ENCODE results near the gene ANKRD40. TPM values are rescaled to one million over a fixed set of nuclear protein-coding genes. Genes with fewer than 3 reads are reported as not detected.

ANKRD40 gene
- total and polyA plus RNA-seq, 3 experiments from 2014 or later = 6.6 to 48.5 (median 48.2) TPM

DNA sequence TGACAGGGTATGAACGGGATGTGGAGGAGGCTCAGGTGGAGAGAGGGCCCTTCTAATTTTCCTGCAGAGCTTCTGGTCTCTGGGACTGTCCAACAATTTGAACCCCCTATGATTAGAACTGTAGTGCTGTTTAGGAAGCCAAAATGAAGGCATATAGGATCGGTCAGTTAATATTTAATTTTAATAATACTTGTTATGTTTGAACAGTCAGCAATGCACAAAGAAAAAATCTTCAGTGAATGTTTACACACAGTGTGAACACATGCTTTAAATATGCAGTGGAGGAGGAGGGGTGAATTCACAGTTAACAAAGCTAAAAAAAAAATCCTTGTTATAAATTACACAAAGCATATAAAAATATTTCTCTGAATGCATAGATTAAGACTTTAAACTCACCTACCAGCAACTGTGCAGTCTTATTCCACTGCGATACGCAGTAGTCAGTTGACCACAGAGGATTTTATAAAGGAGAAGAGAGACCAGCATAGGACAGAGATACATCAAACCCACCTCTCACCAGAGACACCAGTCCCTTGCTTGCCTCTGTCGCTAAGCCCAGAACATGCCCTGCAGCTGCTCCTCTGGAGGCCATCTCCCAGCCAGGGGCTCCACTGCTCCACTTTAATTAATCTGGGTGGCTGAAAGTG is 14.6 kb downstream of the ANKRD40 start:
- no peak overlapping the region for H3K4me3 Mint-ChIP-seq
- peaks cover 3 to 12% (median 3%) of the 10 kb centered on the region in 3 donors for H3K4me1 Mint-ChIP-seq
- Histone ChIP-seq H3K27ac (ENCODE audit: low read depth, low read length) (no peak overlapping the region), H3K27me3 (ENCODE audit: insufficient read depth, low read length, poor library complexity, severe bottlenecking) (no peaks in the 10 kb centered on the region), H3K9me3 (ENCODE audit: low read length) (no peaks in the 10 kb centered on the region), H3K4me3 (ENCODE audit: low read length) (no peak overlapping the region), H3K36me3 (ENCODE audit: insufficient read depth, low read length) (peaks cover 41% of the 10 kb centered on the region), H3K4me1 (ENCODE audit: insufficient read depth, low read length) (no peaks in the 10 kb centered on the region)
- no peaks in the 10 kb centered on the region for H3K27me3 Mint-ChIP-seq
- no peaks in the 10 kb centered on the region for H3K9me3 Mint-ChIP-seq
- H3K27ac Mint-ChIP-seq = peak overlapping the region in 1 of 8 donors; percentile 63
- no peak for DNase-seq
- H3K36me3 Mint-ChIP-seq = peaks cover 0 to 61% (median 17%) of the 10 kb centered on the region in 3 donors
- POLR2A ChIA-PET = no interaction called here
- CTCF ChIA-PET = no interaction called here

DNA sequence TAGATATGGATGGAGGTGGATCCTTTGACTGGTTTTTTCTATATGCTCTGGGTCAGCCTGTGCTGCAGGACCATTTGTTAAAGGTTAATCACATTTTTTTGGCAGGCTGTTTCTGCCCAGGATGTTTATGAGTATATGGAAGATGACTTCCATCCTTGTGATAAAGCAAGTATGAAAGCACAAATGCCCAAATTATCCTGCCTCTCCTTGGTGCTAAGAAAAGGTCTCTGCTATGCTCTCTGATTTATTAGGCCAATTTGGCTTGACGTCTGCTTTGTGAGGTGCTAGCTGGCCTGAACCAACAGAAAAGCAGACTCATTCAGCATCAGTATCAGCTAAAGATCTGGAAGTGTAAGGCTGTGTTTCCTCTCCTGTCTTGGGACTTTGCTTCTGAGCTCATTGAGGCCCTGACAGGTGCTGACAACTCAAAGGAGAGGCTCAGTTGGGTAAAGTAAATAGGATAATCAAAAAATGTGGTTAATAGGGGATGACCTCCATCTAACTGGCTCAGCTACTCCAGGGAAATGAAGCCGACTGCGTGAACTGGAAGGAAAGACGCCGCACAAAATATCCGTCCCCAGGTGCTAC is 15.2 kb downstream of the ANKRD40 start:
- Mint-ChIP-seq H3K4me1 (peaks cover 0 to 6% (median 3%) of the 10 kb centered on the region in 3 donors), H3K27me3 (no peaks in the 10 kb centered on the region), H3K36me3 (peaks cover 0 to 56% (median 17%) of the 10 kb centered on the region in 3 donors), H3K4me3 (no peak overlapping the region), H3K9me3 (no peaks in the 10 kb centered on the region), H3K27ac (peak overlapping the region in 2 of 8 donors; percentile 63 to 69)
- H3K4me3 ChIP-seq (ENCODE audit: low read length) = no peak overlapping the region
- ChIA-PET CTCF (no interaction called here), POLR2A (no interaction called here)
- H3K9me3 ChIP-seq (ENCODE audit: low read length) = no peaks in the 10 kb centered on the region
- H3K4me1 ChIP-seq (ENCODE audit: insufficient read depth, low read length) = no peaks in the 10 kb centered on the region
- no peak overlapping the region for H3K27ac ChIP-seq (ENCODE audit: low read depth, low read length)
- DNase-seq = no peak
- H3K27me3 ChIP-seq (ENCODE audit: insufficient read depth, low read length, poor library complexity, severe bottlenecking) = no peaks in the 10 kb centered on the region
- peaks cover 40% of the 10 kb centered on the region for H3K36me3 ChIP-seq (ENCODE audit: insufficient read depth, low read length)

DNA sequence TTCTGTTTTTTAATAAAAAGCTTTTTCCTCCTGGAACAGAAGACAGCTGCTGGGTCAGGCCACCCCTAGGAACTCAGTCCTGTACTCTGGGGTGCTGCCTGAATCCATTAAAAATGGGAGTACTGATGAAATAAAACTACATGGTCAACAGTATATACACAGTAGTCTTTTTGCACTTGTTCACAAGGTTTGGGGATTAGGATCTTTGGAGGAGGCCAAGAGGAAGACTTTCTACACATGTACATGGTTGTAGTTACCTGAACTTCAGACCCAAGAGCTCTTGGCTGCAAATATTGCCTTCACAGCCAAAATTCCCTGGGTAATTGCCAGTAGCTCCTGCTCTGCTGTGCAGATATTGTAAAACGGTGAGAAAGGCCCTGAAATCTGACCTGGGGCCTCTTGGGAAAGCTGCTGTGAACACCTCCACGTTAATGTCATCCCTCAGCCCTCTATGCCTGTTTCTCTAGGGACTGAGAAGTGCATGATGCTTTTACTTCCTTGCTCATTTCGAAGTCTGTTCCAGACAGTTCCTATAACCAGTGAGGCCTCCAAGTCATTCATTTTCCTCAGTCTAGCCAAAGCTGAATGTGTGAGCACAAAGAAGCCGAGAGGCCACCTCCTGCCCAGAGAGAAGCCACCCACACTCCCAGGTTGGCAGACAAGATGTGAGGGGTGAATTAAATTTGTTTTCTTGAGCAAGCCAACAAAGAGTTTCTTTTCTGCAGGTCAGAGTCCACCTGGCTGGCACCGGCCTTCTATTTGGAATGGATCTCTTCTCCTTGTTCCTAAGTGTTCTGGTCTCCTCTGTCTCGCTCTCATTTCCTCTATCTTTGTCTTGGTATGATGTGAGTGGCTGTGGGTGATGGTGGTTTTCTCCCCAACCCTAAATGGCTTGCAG is 15.9 kb downstream of the ANKRD40 start:
- peaks cover 0 to 48% (median 17%) of the 10 kb centered on the region in 3 donors for H3K36me3 Mint-ChIP-seq
- H3K27ac Mint-ChIP-seq = peak overlapping the region in 2 of 8 donors; percentile 63 to 69
- H3K36me3 ChIP-seq (ENCODE audit: insufficient read depth, low read length) = peaks cover 32% of the 10 kb centered on the region
- H3K27me3 Mint-ChIP-seq = no peaks in the 10 kb centered on the region
- H3K4me1 Mint-ChIP-seq = peaks cover 0 to 3% (median 0%) of the 10 kb centered on the region in 3 donors
- H3K4me3 ChIP-seq (ENCODE audit: low read length) = no peak overlapping the region
- no peaks in the 10 kb centered on the region for H3K9me3 Mint-ChIP-seq
- DNase-seq = no peak
- H3K9me3 ChIP-seq (ENCODE audit: low read length) = no peaks in the 10 kb centered on the region
- H3K27me3 ChIP-seq (ENCODE audit: insufficient read depth, low read length, poor library complexity, severe bottlenecking) = no peaks in the 10 kb centered on the region
- POLR2A ChIA-PET = no interaction called here
- no peaks in the 10 kb centered on the region for H3K4me1 ChIP-seq (ENCODE audit: insufficient read depth, low read length)
- H3K27ac ChIP-seq (ENCODE audit: low read depth, low read length) = no peak overlapping the region
- H3K4me3 Mint-ChIP-seq = no peak overlapping the region
- CTCF ChIA-PET = no interaction called here

DNA sequence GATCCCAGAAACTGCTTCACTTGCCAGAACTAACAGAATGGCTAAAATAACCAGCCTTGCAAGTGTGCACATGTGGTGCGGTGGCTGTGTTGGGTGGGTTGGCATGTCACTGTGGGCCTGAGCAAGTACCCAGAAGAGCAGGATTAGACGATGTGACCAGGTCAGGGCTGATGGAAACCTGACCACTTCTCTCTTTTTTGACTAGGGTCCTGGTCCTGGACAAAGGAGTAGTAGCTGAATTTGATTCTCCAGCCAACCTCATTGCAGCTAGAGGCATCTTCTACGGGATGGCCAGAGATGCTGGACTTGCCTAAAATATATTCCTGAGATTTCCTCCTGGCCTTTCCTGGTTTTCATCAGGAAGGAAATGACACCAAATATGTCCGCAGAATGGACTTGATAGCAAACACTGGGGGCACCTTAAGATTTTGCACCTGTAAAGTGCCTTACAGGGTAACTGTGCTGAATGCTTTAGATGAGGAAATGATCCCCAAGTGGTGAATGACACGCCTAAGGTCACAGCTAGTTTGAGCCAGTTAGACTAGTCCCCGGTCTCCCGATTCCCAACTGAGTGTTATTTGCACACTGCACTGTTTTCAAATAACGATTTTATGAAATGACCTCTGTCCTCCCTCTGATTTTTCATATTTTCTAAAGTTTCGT is 16.7 kb downstream of the ANKRD40 start:
- H3K36me3 ChIP-seq (ENCODE audit: insufficient read depth, low read length) = peaks cover 24% of the 10 kb centered on the region
- Mint-ChIP-seq H3K9me3 (no peaks in the 10 kb centered on the region), H3K36me3 (peaks cover 0 to 41% (median 15%) of the 10 kb centered on the region in 3 donors), H3K4me1 (peaks cover 0 to 3% (median 0%) of the 10 kb centered on the region in 3 donors), H3K27me3 (no peaks in the 10 kb centered on the region), H3K4me3 (no peak overlapping the region), H3K27ac (peak overlapping the region in 1 of 8 donors; percentile 36)
- no peaks in the 10 kb centered on the region for H3K27me3 ChIP-seq (ENCODE audit: insufficient read depth, low read length, poor library complexity, severe bottlenecking)
- H3K4me1 ChIP-seq (ENCODE audit: insufficient read depth, low read length) = no peaks in the 10 kb centered on the region
- ChIA-PET POLR2A (no interaction called here), CTCF (no interaction called here)
- no peak overlapping the region for H3K27ac ChIP-seq (ENCODE audit: low read depth, low read length)
- H3K4me3 ChIP-seq (ENCODE audit: low read length) = no peak overlapping the region
- H3K9me3 ChIP-seq (ENCODE audit: low read length) = no peaks in the 10 kb centered on the region
- no peak for DNase-seq

DNA sequence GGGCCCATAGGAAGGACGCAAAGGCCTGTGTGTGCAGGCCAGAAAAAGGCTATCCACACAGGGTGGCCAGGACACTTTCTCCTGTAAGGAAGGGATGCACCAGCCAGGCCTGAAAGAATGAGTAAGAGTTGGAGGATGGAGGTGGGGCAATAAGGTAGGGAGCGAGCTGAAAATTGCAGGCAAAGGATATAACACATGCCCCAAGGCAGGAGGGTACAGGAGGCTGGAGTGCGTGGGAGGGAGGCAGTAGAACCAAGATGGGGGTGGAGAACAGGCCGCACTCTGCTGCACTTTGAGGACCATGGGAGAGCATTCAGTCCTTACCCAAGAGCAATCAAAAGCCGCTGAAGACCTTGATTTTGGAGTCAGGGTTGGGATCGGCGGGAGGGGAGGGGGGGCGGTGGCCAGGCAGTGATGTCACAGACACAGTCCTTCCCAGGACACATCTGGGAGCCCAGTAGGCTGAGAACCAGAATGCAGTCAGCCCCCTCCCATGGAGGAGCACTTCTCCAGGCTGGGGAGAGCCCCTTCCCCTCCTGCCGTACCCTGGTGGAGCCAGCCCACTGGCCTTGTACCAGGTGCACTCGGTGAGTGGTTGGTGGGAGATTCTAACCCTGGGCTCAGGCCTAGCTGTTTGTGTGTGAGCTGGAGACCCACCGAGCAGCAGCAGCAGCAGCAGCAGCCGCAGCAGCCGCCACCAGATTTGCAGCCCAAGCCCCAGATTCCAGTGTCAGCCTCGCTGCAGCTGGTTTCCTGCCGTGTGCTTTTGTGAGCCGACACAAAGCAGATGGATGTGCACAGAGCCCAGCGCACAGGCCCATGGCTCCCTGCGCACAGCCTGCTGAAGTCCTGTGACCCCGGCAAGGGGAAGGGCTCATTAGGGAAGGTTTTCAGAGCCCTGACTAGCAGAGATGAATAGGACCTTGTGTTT is 17.5 kb downstream of the ANKRD40 start:
- POLR2A ChIA-PET = no interaction called here
- CTCF ChIA-PET = interaction anchor here (0.6 kb wide), 1 partner anchor 29 kb away, joined by 3 read pairs; no protein-coding TSS in a partner anchor
- no peaks in the 10 kb centered on the region for H3K27me3 Mint-ChIP-seq
- peaks cover 0 to 33% (median 11%) of the 10 kb centered on the region in 3 donors for H3K36me3 Mint-ChIP-seq
- no peaks in the 10 kb centered on the region for H3K9me3 Mint-ChIP-seq
- Histone ChIP-seq H3K27me3 (ENCODE audit: insufficient read depth, low read length, poor library complexity, severe bottlenecking) (no peaks in the 10 kb centered on the region), H3K4me1 (ENCODE audit: insufficient read depth, low read length) (no peaks in the 10 kb centered on the region), H3K4me3 (ENCODE audit: low read length) (no peak overlapping the region), H3K9me3 (ENCODE audit: low read length) (no peaks in the 10 kb centered on the region), H3K27ac (ENCODE audit: low read depth, low read length) (no peak overlapping the region), H3K36me3 (ENCODE audit: insufficient read depth, low read length) (peaks cover 17% of the 10 kb centered on the region)
- peak overlapping the region in 2 of 8 donors; percentile 22 to 50 for H3K27ac Mint-ChIP-seq
- DNase-seq = no peak
- H3K4me3 Mint-ChIP-seq = no peak overlapping the region
- no peaks in the 10 kb centered on the region for H3K4me1 Mint-ChIP-seq

DNA sequence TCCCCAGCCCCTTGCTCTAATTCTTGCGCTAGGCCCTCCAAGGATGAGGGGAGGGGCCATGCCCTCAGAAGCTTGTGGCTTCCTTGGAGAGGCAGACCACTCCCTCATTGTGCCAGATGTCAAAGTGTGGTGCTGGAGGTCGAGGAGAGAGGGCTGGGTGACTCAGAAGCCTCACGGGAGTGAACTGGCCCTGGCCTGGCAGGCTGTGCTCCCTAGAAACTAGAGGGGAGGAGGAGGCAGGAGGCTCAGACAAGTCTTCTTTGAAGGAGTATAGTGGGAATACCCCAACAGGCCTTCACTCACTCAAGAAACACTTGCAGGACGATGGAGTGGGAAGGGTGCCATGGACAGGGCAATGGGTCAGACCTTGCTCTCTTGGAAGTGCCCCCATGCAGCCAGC is 18.5 kb downstream of the ANKRD40 start:
- Mint-ChIP-seq H3K4me3 (no peak overlapping the region), H3K4me1 (no peaks in the 10 kb centered on the region), H3K36me3 (peaks cover 0 to 24% (median 6%) of the 10 kb centered on the region in 3 donors), H3K9me3 (no peaks in the 10 kb centered on the region), H3K27me3 (no peaks in the 10 kb centered on the region), H3K27ac (no peak overlapping the region)
- Histone ChIP-seq H3K27me3 (ENCODE audit: insufficient read depth, low read length, poor library complexity, severe bottlenecking) (no peaks in the 10 kb centered on the region), H3K27ac (ENCODE audit: low read depth, low read length) (no peak overlapping the region), H3K9me3 (ENCODE audit: low read length) (no peaks in the 10 kb centered on the region), H3K4me1 (ENCODE audit: insufficient read depth, low read length) (no peaks in the 10 kb centered on the region), H3K36me3 (ENCODE audit: insufficient read depth, low read length) (peaks cover 14% of the 10 kb centered on the region), H3K4me3 (ENCODE audit: low read length) (no peak overlapping the region)
- CTCF ChIA-PET = no interaction called here
- no peak for DNase-seq
- POLR2A ChIA-PET = no interaction called here

DNA sequence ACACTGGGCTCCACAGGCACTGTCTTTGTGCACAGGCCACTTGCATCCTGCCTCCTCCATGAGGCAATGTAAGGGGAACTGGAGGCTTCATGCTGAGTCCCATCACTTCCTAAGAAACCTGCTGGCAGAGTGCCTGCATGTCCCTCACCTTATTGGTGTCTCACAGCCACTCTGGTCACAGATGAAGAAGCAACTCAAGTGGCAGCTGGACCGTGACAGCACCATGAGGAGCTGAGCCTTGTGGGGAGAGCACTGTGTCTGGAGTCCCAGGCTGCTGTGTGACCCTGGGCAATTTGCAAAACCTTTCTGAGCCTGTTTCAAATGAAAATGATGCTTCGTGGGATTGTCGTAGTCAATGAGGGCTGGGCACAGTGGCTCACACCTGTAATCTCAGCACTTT is 19.5 kb downstream of the ANKRD40 start:
- no peaks in the 10 kb centered on the region for H3K27me3 Mint-ChIP-seq
- no peaks in the 10 kb centered on the region for H3K4me1 ChIP-seq (ENCODE audit: insufficient read depth, low read length)
- H3K4me3 Mint-ChIP-seq = no peak overlapping the region
- H3K4me3 ChIP-seq (ENCODE audit: low read length) = no peak overlapping the region
- H3K36me3 ChIP-seq (ENCODE audit: insufficient read depth, low read length) = peaks cover 5% of the 10 kb centered on the region
- no peak overlapping the region for H3K27ac ChIP-seq (ENCODE audit: low read depth, low read length)
- ChIA-PET CTCF (no interaction called here), POLR2A (no interaction called here)
- no peaks in the 10 kb centered on the region for H3K9me3 Mint-ChIP-seq
- DNase-seq = no peak
- H3K27me3 ChIP-seq (ENCODE audit: insufficient read depth, low read length, poor library complexity, severe bottlenecking) = no peaks in the 10 kb centered on the region
- H3K9me3 ChIP-seq (ENCODE audit: low read length) = no peaks in the 10 kb centered on the region
- no peaks in the 10 kb centered on the region for H3K4me1 Mint-ChIP-seq
- H3K27ac Mint-ChIP-seq = peak overlapping the region in 1 of 8 donors; percentile 29
- peaks cover 0 to 16% (median 6%) of the 10 kb centered on the region in 3 donors for H3K36me3 Mint-ChIP-seq

All from CD8-positive, alpha-beta memory T cell (primary cell).